Medulla oblongata (tissue), 1 donor: Measurements from ENCODE around the gene PRSS27.
"Not testable (repeated sequence)": the region's sequence is repeated elsewhere in the genome, so short reads cannot be mapped to it uniquely, and the experiment has no call there.

Experiments used
- DNase-seq: peaks from one replicate; pipeline ENCODE4 v3.0.0-alpha.2; 2015; ENCODE audit errors: extremely low spot score

PRSS27 gene

GRCh38 chr16:2696601-2697250 is 23.3 kb downstream of the PRSS27 start:
- DNase-seq, result not testable (repeated sequence)

- peak; percentile 84 for DNase-seq
Observed at GRCh38 chr16:2692948-2693651, 26.9 kb downstream of the PRSS27 start.

DNA sequence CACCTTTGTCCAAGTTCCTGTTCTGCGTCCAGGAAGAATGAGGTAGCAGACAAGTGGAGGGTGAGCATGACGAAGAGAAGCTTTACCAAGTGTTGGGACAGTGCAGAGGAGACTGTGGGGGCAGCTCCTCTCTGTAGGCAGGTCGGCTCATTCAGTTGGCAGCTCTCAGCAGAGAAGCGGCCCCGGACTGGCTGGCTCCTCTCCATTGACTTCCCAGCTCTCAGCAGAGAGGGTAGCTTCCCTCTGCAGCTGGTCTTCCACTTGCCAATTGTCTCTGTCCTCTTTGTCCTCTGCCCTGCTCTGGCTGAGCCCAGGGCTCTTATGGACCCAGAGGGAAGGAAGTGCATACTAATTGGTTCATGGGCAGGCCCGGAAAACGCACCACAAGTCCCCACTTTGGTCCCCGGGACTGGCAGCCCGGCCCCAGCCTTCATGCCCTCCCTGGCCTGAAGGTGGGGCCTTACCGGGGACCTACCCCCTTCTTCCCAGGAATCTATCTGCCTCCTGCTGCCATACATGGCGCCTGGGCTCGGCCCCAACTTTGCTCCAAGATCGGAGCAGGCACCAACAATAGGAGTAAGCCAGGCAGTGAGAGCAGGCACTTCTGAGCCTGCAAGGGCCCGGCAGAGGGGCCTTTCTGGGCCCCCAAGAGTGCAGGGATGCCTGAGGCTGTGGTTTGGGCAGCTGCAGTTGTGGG is 27.6 kb downstream of the PRSS27 start:
- peak; percentile 88 for DNase-seq

- DNase-seq, result peak; percentile 59
Observed at GRCh38 chr16:2691491-2692248, 28.4 kb downstream of the PRSS27 start.

- DNase-seq, result no peak
Observed at GRCh38 chr16:2690852-2691251, 29.2 kb downstream of the PRSS27 start.

GRCh38 chr16:2689968-2690801 is 29.8 kb downstream of the PRSS27 start:
- DNase-seq, result peak; percentile 24

DNA sequence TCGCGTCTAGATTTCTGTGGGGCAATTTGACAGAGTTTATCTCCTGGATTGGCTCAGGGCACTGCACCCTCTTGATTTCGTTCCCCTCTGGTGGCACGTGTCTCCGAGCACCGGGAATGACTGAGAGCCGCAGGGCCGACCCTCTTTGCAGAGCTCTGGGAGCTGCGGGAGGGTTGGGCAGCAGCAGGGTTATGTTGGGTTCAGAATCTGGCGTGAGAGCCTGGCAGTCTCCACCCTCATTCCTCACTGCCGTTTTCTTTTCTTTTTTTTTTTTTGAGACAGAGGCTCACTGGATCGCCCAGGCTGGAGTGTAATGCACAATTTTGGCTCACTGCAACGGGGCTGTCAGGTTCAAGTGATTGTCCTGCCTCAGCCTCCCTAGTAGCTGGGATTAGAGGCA is 30.6 kb downstream of the PRSS27 start:
- not testable (repeated sequence) for DNase-seq

- DNase-seq, result no peak
Observed at GRCh38 chr16:2687531-2688308, 32.3 kb downstream of the PRSS27 start.

- DNase-seq, result peak; percentile 73
Observed at GRCh38 chr16:2686912-2687507, 33.0 kb downstream of the PRSS27 start.

GRCh38 chr16:2686075-2686474 is 33.9 kb downstream of the PRSS27 start:
- not testable (repeated sequence) for DNase-seq

- not testable (repeated sequence) for DNase-seq
Observed at GRCh38 chr16:2683041-2683440, 37.0 kb downstream of the PRSS27 start.

- peak; percentile 98 for DNase-seq
Observed at GRCh38 chr16:2682209-2683021, 37.6 kb downstream of the PRSS27 start, which contains the start of gene KCTD5. KCTD5 (plus strand) TSS chr16:2682523; CDS start chr16:2682549, 26 bp downstream.

GRCh38 chr16:2680360-2680759 is 39.7 kb downstream of the PRSS27 start:
- DNase-seq, result not testable (repeated sequence)

- DNase-seq, result not testable (repeated sequence)
Observed at GRCh38 chr16:2679902-2680301, 40.1 kb downstream of the PRSS27 start.

GRCh38 chr16:2678206-2678965 is 41.6 kb downstream of the PRSS27 start:
- not testable (repeated sequence) for DNase-seq

DNA sequence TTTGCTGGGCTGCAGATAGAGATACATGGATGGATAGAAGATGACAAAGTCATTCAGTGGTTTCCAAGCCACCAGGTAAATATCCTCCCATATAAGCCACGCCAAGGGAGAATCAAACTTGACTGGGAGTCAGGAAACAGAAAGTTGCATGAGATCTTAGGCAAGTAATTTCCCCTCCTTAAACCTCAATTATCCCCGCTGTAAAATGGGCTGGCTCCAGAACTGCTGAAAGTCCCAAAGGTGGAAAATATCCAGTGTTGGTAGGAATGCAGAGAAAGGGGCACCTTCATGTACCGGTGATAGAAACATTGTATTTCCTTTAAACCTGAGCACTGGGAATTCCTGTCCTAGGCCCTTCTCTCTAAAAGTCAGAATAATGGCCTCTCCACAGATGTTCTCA is 43.1 kb downstream of the PRSS27 start:
- not testable (repeated sequence) for DNase-seq

- no peak for DNase-seq
Observed at GRCh38 chr16:2675714-2676113, 44.3 kb downstream of the PRSS27 start.

- no peak for DNase-seq
Observed at GRCh38 chr16:2675021-2675420, 45.0 kb downstream of the PRSS27 start.
